Caco-2 (cell line): ENCODE data around the gene PI4K2A. TPM values are rescaled to one million over a fixed set of nuclear protein-coding genes. Genes with fewer than 3 reads are reported as not detected.
"Not testable (repeated sequence)": the region's sequence is repeated elsewhere in the genome, so short reads cannot be mapped to it uniquely, and the experiment has no call there.

Experiments
- BruUV-seq: library from RNA; stranded (reverse); fragments of 400-500 nt; replicated peaks from 2 replicates; lab custom pipeline; 2021; lab: Mats Ljungman, UMichigan
- CTCF ChIA-PET: fragments of 300-600 bp; sonication (Branson Sonifier 250); formaldehyde crosslinking; loops from one replicate; lab custom pipeline; 2022; ENCODE audit warnings: antibody characterized with exemption; lab: Charles Lee
- POLR2A ChIA-PET: fragments of 300-600 bp; sonication (Branson Sonifier 250); formaldehyde crosslinking; loops from one replicate; lab custom pipeline; 2022; ENCODE audit warnings: antibody characterized with exemption; lab: Charles Lee
- DNase-seq, 2 experiments: peaks; one replicate each; pipeline versions ENCODE4 v3.0.0 to v3.0.0-alpha.2; 2020 to 2022
- H3K27me3 ChIP-seq: replicated peaks from 2 replicates; pipeline ENCODE4 v1.6.0; 2011; ENCODE audit warnings: low read length; ENCODE audit not compliant: control insufficient read depth, insufficient read depth
- H3K36me3 ChIP-seq: 2 replicates; pipeline ENCODE4 v1.5.1; 2011; ENCODE audit warnings: low read length; ENCODE audit not compliant: control insufficient read depth, insufficient read depth
- H3K4me1 ChIP-seq: fragments of 250-450 bp; sonication (Bioruptor Pico); 2 replicates; pipeline ENCODE4 v1.5.1; 2020; ENCODE audit warnings: mild to moderate bottlenecking
- H3K4me3 ChIP-seq: 2 replicates; pipeline ENCODE4 v1.5.1; 2011; ENCODE audit warnings: low read depth, mild to moderate bottlenecking, control low read depth, low read length
- H3K9me3 ChIP-seq: fragments of 250-450 bp; sonication (Bioruptor Pico); 2 replicates; pipeline ENCODE4 v1.5.1; 2020; ENCODE audit warnings: mild to moderate bottlenecking, moderate library complexity
- H3K27ac Mint-ChIP-seq: one replicate; pipeline ENCODE4 v1.8.0; 2022; ENCODE audit warnings: mixed read lengths; ENCODE audit not compliant: unreplicated experiment
- H3K27me3 Mint-ChIP-seq: one replicate; pipeline ENCODE4 v1.8.0; 2022; ENCODE audit warnings: mixed read lengths; ENCODE audit not compliant: insufficient read depth, unreplicated experiment
- H3K36me3 Mint-ChIP-seq: one replicate; pipeline ENCODE4 v1.8.0; 2022; ENCODE audit warnings: mild to moderate bottlenecking, mixed read lengths; ENCODE audit not compliant: insufficient read depth, unreplicated experiment
- H3K4me1 Mint-ChIP-seq: one replicate; pipeline ENCODE4 v1.8.0; 2022; ENCODE audit warnings: low read depth, mixed read lengths; ENCODE audit not compliant: unreplicated experiment
- H3K4me3 Mint-ChIP-seq: one replicate; pipeline ENCODE4 v1.8.0; 2022; ENCODE audit warnings: mild to moderate bottlenecking, moderate library complexity, mixed read lengths; ENCODE audit not compliant: unreplicated experiment
- H3K9me3 Mint-ChIP-seq: one replicate; pipeline ENCODE4 v1.8.0; 2022; ENCODE audit warnings: mixed read lengths; ENCODE audit not compliant: unreplicated experiment
- CTCF ChIP-seq, 2 experiments: fragments of 200-600 bp in 1 of 2; IDR thresholded peaks; 1 replicate in 1 of 2; 2 replicates in 1 of 2; pipeline versions ENCODE4 v1.5.1 to v1.8.0; 2011 to 2022; ENCODE audit warnings: antibody characterized with exemption in 1 of 2, control low read depth in 1 of 2, inconsistent platforms in 1 of 2, low read depth in 1 of 2, low read length in 1 of 2, mild to moderate bottlenecking in 1 of 2, moderate library complexity in 1 of 2; ENCODE audit not compliant: insufficient read depth in 1 of 2, severe bottlenecking in 1 of 2, unreplicated experiment in 1 of 2
- intact Hi-C: fragments of 100-400 bp; cut with micrococcal nuclease; formaldehyde crosslinking; loops from one replicate; pipeline ENCODE4 v1.10.0; 2022; ENCODE audit not compliant: unreplicated experiment
- total RNA-seq: library from RNA; stranded (reverse); gene quantifications from 2 replicates; pipeline ENCODE4 v1.2.3, GENCODE V29; 2022

Gene PI4K2A
- total RNA-seq, 1 experiment from 2014 or later, result 27.3 TPM

- Histone ChIP-seq H3K36me3 (no peaks in the 10 kb centered on the region), H3K9me3 (no peaks in the 10 kb centered on the region), H3K27me3 (no peaks in the 10 kb centered on the region), H3K4me3 (no peak overlapping the region), H3K4me1 (peaks cover 24% of the 10 kb centered on the region)
- Mint-ChIP-seq H3K27me3 (no peaks in the 10 kb centered on the region), H3K4me1 (peaks cover 11% of the 10 kb centered on the region), H3K27ac (no peak overlapping the region), H3K9me3 (no peaks in the 10 kb centered on the region), H3K4me3 (no peak overlapping the region), H3K36me3 (peaks cover 12% of the 10 kb centered on the region)
- TF ChIP-seq CTCF (IDR thresholded peaks at IDR 0.05; ENCODE audit: insufficient read depth in 1 of 2, low read depth in 1 of 2, low read length in 1 of 2, severe bottlenecking in 1 of 2, unreplicated experiment in 1 of 2), result no peak
- DNase-seq, result no peak
- intact Hi-C loops, result no loop called here
- ChIA-PET CTCF (interaction anchor here (0.6 to 1.0 kb wide), 2 partner anchors 10 to 12 kb away, joined by 3 to 4 read pairs; no protein-coding TSS in a partner anchor), POLR2A (interaction anchor here (1.2 kb wide), 1 partner anchor 47 kb away, joined by 3 read pairs; the partner anchor contains the start of gene ZFYVE27)
- no TSS peak for BruUV-seq
Measured at GRCh38 chr10:97689559-97690020, 49.1 kb downstream of the PI4K2A start.

GRCh38 chr10:97690133-97690532, 49.7 kb downstream of the PI4K2A start:
- intact Hi-C loops, result no loop called here
- H3K36me3 ChIP-seq, result no peaks in the 10 kb centered on the region
- peaks cover 18% of the 10 kb centered on the region for H3K4me1 ChIP-seq
- ChIA-PET CTCF (no interaction called here), POLR2A (interaction anchor here (1.2 kb wide), 1 partner anchor 47 kb away, joined by 3 read pairs; the partner anchor contains the start of gene ZFYVE27)
- Mint-ChIP-seq H3K36me3 (peaks cover 12% of the 10 kb centered on the region), H3K4me1 (peaks cover 11% of the 10 kb centered on the region), H3K27ac (no peak overlapping the region), H3K9me3 (no peaks in the 10 kb centered on the region), H3K4me3 (no peak overlapping the region), H3K27me3 (no peaks in the 10 kb centered on the region)
- no TSS peak for BruUV-seq
- no peak overlapping the region for H3K4me3 ChIP-seq
- no peak for TF ChIP-seq CTCF (IDR thresholded peaks at IDR 0.05; ENCODE audit: insufficient read depth in 1 of 2, low read depth in 1 of 2, low read length in 1 of 2, severe bottlenecking in 1 of 2, unreplicated experiment in 1 of 2)
- DNase-seq, result no peak
- no peaks in the 10 kb centered on the region for H3K27me3 ChIP-seq
- H3K9me3 ChIP-seq, result no peaks in the 10 kb centered on the region

GRCh38 chr10:97698072-97698655, 57.7 kb downstream of the PI4K2A start:
- H3K36me3 Mint-ChIP-seq, H3K4me3 ChIP-seq, H3K9me3 Mint-ChIP-seq, H3K9me3 ChIP-seq, H3K4me3 Mint-ChIP-seq, H3K4me1 Mint-ChIP-seq, H3K27me3 Mint-ChIP-seq, H3K4me1 ChIP-seq, H3K27me3 ChIP-seq, H3K27ac Mint-ChIP-seq, DNase-seq, intact Hi-C loops, H3K36me3 ChIP-seq, BruUV-seq: not testable (repeated sequence)
- POLR2A ChIA-PET, result interaction anchor here (1.9 kb wide), 1 partner anchor 11 kb away, joined by 12 read pairs; the partner anchor contains the start of gene AVPI1
- CTCF ChIA-PET, result interaction anchor here (0.9 kb wide), 1 partner anchor 16 kb away, joined by 3 read pairs; the partner anchor contains the start of gene MARVELD1
